Vagina (tissue), 2 donors: ENCODE data around the gene TMEM245. TPM values are rescaled to one million over a fixed set of nuclear protein-coding genes. Genes with fewer than 3 reads are reported as not detected.

ENCODE experiments used
- DNase-seq, 2 donors: peaks; one replicate each; pipeline ENCODE4 v3.0.0-alpha.2; 2017; ENCODE audit errors: extremely low spot score in 2 of 2
- H3K27ac ChIP-seq: fragments of 200-600 bp; sonication (generic); one replicate; pipeline ENCODE4 v1.5.1; 2019
- H3K27me3 ChIP-seq: fragments of 200-600 bp; sonication (generic); one replicate; pipeline ENCODE4 v1.5.1; 2019
- H3K36me3 ChIP-seq, 2 donors: fragments of 200-600 bp; sonication (generic); one replicate each; pipeline ENCODE4 v1.5.1; 2017 to 2019
- H3K4me1 ChIP-seq: fragments of 200-600 bp; sonication (generic); one replicate; pipeline ENCODE4 v1.5.1; 2019
- H3K4me3 ChIP-seq, 2 donors: fragments of 200-600 bp; sonication (generic); 1 replicate in 1 of 2; 2 replicates in 1 of 2; pipeline ENCODE4 v1.5.1; 2016 to 2019
- H3K9me3 ChIP-seq: fragments of 200-600 bp; sonication (generic); one replicate; pipeline ENCODE4 v1.5.1; 2019
- CTCF ChIP-seq, 3 experiments: fragments of 450-650 bp in 2 of 3; fragments of 200-600 bp in 1 of 3; sonication (generic) in 1 of 3; IDR thresholded peaks; one replicate each; pipeline ENCODE4 v1.5.1; 2017 to 2019; ENCODE audit warnings: antibody characterized with exemption in 3 of 3, mild to moderate bottlenecking in 2 of 3, moderate library complexity in 2 of 3
- POLR2A ChIP-seq, 2 donors: fragments of 450-650 bp; IDR thresholded peaks; one replicate each; pipeline ENCODE4 v1.6.1; 2017; ENCODE audit warnings: antibody characterized with exemption in 2 of 2, mild to moderate bottlenecking in 2 of 2, moderate library complexity in 2 of 2
- POLR2AphosphoS5 ChIP-seq, 2 donors: sonication (generic); formaldehyde crosslinking; IDR thresholded peaks; one replicate each; pipeline ENCODE4 v1.9.0; 2017; ENCODE audit warnings: antibody characterized with exemption in 2 of 2, mild to moderate bottlenecking in 2 of 2, low read depth in 1 of 2; ENCODE audit not compliant: insufficient read depth in 1 of 2
- intact Hi-C: fragments of 100-400 bp; cut with DNase I; formaldehyde crosslinking; loops from one replicate; pipeline ENCODE4 v1.15.1; 2023
- total RNA-seq: library from RNA; depleted of rRNA; stranded (reverse); fragments of >200 nt; gene quantifications from one replicate; pipeline ENCODE4 v1.2.3, GENCODE V29; 2016

Gene TMEM245
- total RNA-seq, 1 donor from 2014 or later: 47.4 TPM

DNA sequence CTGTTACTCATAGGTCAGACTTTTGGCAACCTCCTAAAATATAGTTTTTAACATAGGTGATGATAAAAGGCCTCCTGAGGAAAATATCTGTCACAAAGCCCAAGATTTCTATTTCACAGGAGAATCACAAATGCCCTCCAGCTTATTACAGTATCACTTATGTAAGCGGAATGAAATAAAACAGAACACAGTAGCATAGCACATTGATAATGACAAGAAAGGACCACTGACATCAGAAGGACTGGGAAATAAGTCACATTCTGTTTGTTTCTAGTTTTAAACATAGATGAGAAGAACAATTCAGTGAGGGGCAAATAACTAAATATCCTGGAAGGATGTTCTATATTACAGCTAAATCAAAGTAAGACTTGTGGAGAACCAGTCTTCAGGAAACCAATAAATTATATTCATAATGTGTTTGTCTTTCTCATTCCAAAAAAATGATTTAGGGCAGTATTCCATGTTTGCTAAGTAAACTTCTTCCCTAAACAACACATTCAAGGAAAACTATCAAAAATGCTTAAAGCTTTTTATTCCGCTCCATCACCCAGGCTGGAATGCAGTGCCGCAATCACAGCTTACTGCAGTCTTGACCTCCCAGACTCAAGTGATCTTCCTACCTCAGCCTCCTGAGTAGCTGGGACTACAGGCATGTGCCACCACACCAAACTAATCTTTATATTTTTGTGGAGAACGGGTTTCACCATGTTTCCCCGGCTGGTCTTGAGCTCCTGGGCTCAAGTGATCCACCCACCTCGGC, 85.6 kb downstream of the TMEM245 start:
- peaks cover 0 to 25% of the 10 kb centered on the region in 2 donors for H3K36me3 ChIP-seq
- TF ChIP-seq POLR2A (IDR thresholded peaks at IDR 0.05) (no peak), CTCF (IDR thresholded peaks at IDR 0.05) (no peak), POLR2AphosphoS5 (IDR thresholded peaks at IDR 0.05; ENCODE audit: insufficient read depth in 1 of 2, low read depth in 1 of 2) (no peak)

GRCh38 chr9:109031241-109031640, 88.5 kb downstream of the TMEM245 start:
- no peak for DNase-seq
- intact Hi-C loops: no loop called here
- Histone ChIP-seq H3K9me3 (no peaks in the 10 kb centered on the region), H3K4me1 (peaks cover 19% of the 10 kb centered on the region), H3K27ac (no peak overlapping the region), H3K4me3 (no peak overlapping the region), H3K27me3 (no peaks in the 10 kb centered on the region), H3K36me3 (peaks cover 0 to 19% of the 10 kb centered on the region in 2 donors)
- TF ChIP-seq CTCF (IDR thresholded peaks at IDR 0.05) (no peak), POLR2A (IDR thresholded peaks at IDR 0.05) (no peak), POLR2AphosphoS5 (IDR thresholded peaks at IDR 0.05; ENCODE audit: insufficient read depth in 1 of 2, low read depth in 1 of 2) (no peak)

More for the DNA sequence above, 85.6 kb downstream of the TMEM245 start:
- peaks cover 5% of the 10 kb centered on the region for H3K4me1 ChIP-seq
- no peak overlapping the region for H3K4me3 ChIP-seq
- DNase-seq: no peak
- no peak overlapping the region for H3K27ac ChIP-seq
- intact Hi-C loops: no loop called here
- no peaks in the 10 kb centered on the region for H3K27me3 ChIP-seq
- H3K9me3 ChIP-seq: no peaks in the 10 kb centered on the region

- H3K4me3 ChIP-seq: no peak overlapping the region
- H3K27me3 ChIP-seq: no peaks in the 10 kb centered on the region
- peaks cover 0 to 23% of the 10 kb centered on the region in 2 donors for H3K36me3 ChIP-seq
- TF ChIP-seq CTCF (IDR thresholded peaks at IDR 0.05): no peak
- TF ChIP-seq POLR2A (IDR thresholded peaks at IDR 0.05): no peak
- no peak for TF ChIP-seq POLR2AphosphoS5 (IDR thresholded peaks at IDR 0.05; ENCODE audit: insufficient read depth in 1 of 2, low read depth in 1 of 2)
- no peak overlapping the region for H3K27ac ChIP-seq
- DNase-seq: no peak
- H3K9me3 ChIP-seq: no peaks in the 10 kb centered on the region
- intact Hi-C loops: no loop called here
- H3K4me1 ChIP-seq: peaks cover 14% of the 10 kb centered on the region
Measured at GRCh38 chr9:109030426-109030825, 89.3 kb downstream of the TMEM245 start.

DNA sequence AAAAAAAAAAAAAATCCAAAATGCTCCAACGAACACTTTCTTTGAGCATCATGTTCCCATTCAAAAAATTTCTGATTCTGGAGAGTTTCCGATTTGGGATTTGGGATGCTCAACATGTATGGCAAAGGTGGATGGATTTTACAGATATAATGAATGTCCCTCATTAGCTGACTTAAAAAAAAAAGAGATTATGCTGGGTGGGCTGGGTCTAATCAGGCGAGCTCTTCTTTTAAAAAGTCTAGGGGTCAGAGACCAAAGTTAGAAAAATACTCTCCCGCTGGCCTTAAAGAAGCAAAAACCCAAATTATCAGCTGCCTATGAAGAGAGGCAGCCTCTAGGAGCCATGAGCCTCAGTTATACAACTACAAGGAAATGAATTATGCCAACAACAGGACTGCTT, 91.3 kb downstream of the TMEM245 start:
- TF ChIP-seq CTCF (IDR thresholded peaks at IDR 0.05) (no peak), POLR2AphosphoS5 (IDR thresholded peaks at IDR 0.05; ENCODE audit: insufficient read depth in 1 of 2, low read depth in 1 of 2) (no peak), POLR2A (IDR thresholded peaks at IDR 0.05) (no peak)
- no peaks in the 10 kb centered on the region for H3K9me3 ChIP-seq
- no peak overlapping the region for H3K4me3 ChIP-seq
- no peaks in the 10 kb centered on the region for H3K27me3 ChIP-seq
- H3K27ac ChIP-seq: no peak overlapping the region
- peaks cover 14% of the 10 kb centered on the region for H3K4me1 ChIP-seq
- H3K36me3 ChIP-seq: peaks cover 0 to 16% of the 10 kb centered on the region in 2 donors
- intact Hi-C loops: no loop called here
- DNase-seq: no peak

GRCh38 chr9:109027176-109027575, 92.6 kb downstream of the TMEM245 start:
- no peak overlapping the region for H3K4me3 ChIP-seq
- H3K36me3 ChIP-seq: peaks cover 0 to 4% of the 10 kb centered on the region in 2 donors
- H3K27ac ChIP-seq: peak overlapping the region; percentile 6
- intact Hi-C loops: no loop called here
- no peaks in the 10 kb centered on the region for H3K27me3 ChIP-seq
- H3K9me3 ChIP-seq: no peaks in the 10 kb centered on the region
- peaks cover 14% of the 10 kb centered on the region for H3K4me1 ChIP-seq
- TF ChIP-seq POLR2A (IDR thresholded peaks at IDR 0.05): no peak
- TF ChIP-seq CTCF (IDR thresholded peaks at IDR 0.05): no peak
- TF ChIP-seq POLR2AphosphoS5 (IDR thresholded peaks at IDR 0.05; ENCODE audit: insufficient read depth in 1 of 2, low read depth in 1 of 2): no peak
- no peak for DNase-seq
